Keratinocyte (primary cell): ENCODE data around the gene IARS1. TPM values are rescaled to one million over a fixed set of nuclear protein-coding genes. Genes with fewer than 3 reads are reported as not detected.

Experiments
- DNase-seq: peaks from one replicate; pipeline ENCODE4 v3.0.0-alpha.2; 2011; ENCODE audit warnings: low read depth, missing footprints, low spot score
- FAIRE-seq: peaks from 2 replicates; lab custom pipeline; 2011; peaks lifted over from hg19 to GRCh38; lab: Jason Lieb, UNC
- H2AFZ ChIP-seq: 2 replicates; pipeline ENCODE4 v1.6.0; 2012; ENCODE audit warnings: low read length, control low read depth, inconsistent platforms; ENCODE audit not compliant: control insufficient read depth
- H3K27ac ChIP-seq: 2 replicates; pipeline ENCODE4 v1.5.1; 2011; ENCODE audit warnings: low read length; ENCODE audit not compliant: control insufficient read depth, insufficient read depth
- H3K27me3 ChIP-seq: 3 replicates; pipeline ENCODE4 v1.6.0; 2011; ENCODE audit warnings: low read length; ENCODE audit not compliant: control insufficient read depth, insufficient read depth; ENCODE audit errors: extremely low read depth
- H3K36me3 ChIP-seq, 2 experiments: 2 replicates in 1 of 2; 3 replicates in 1 of 2; pipeline ENCODE4 v1.5.1; 2011; ENCODE audit warnings: low read length in 2 of 2, mild to moderate bottlenecking in 1 of 2; ENCODE audit not compliant: control insufficient read depth in 2 of 2, insufficient read depth in 2 of 2; ENCODE audit errors: extremely low read depth in 1 of 2
- H3K4me1 ChIP-seq: 3 replicates; pipeline ENCODE4 v1.5.1; 2011; ENCODE audit warnings: low read length; ENCODE audit not compliant: control insufficient read depth, insufficient read depth; ENCODE audit errors: extremely low read depth
- H3K4me2 ChIP-seq: 3 replicates; pipeline ENCODE4 v1.6.0; 2011; ENCODE audit warnings: low read depth, low read length; ENCODE audit not compliant: control insufficient read depth, insufficient read depth; ENCODE audit errors: extremely low read depth
- H3K4me3 ChIP-seq, 3 experiments: fragments of 200-600 bp in 1 of 3; sonication (generic) in 1 of 3; 2 replicates in 2 of 3; 3 replicates in 1 of 3; pipeline ENCODE4 v1.5.1; 2011 to 2016; ENCODE audit warnings: low read length in 3 of 3, mild to moderate bottlenecking in 3 of 3, control low read depth in 2 of 3, inconsistent platforms in 1 of 3, low read depth in 1 of 3, mixed read lengths in 1 of 3, mixed run types in 1 of 3, moderate library complexity in 1 of 3; ENCODE audit not compliant: control insufficient read depth in 2 of 3, insufficient read depth in 2 of 3; ENCODE audit errors: extremely low read depth in 1 of 3
- H3K79me2 ChIP-seq: 2 replicates; pipeline ENCODE4 v1.6.0; 2012; ENCODE audit warnings: low read length; ENCODE audit not compliant: control insufficient read depth, insufficient read depth
- H3K9ac ChIP-seq: 3 replicates; pipeline ENCODE4 v1.6.0; 2011; ENCODE audit warnings: low read length; ENCODE audit not compliant: control insufficient read depth, insufficient read depth; ENCODE audit errors: extremely low read depth
- H3K9me1 ChIP-seq: 3 replicates; pipeline ENCODE4 v1.6.0; 2011; ENCODE audit warnings: low read length; ENCODE audit not compliant: control insufficient read depth, insufficient read depth; ENCODE audit errors: extremely low read depth
- H3K9me3 ChIP-seq: 2 replicates; pipeline ENCODE4 v1.5.1; 2012; ENCODE audit warnings: low read depth, low read length; ENCODE audit not compliant: control insufficient read depth
- H4K20me1 ChIP-seq: 3 replicates; pipeline ENCODE4 v1.6.0; 2011; ENCODE audit warnings: low read length; ENCODE audit not compliant: control insufficient read depth, insufficient read depth; ENCODE audit errors: extremely low read depth
- CTCF ChIP-seq, 3 experiments: IDR thresholded peaks in 1 of 3; conservative IDR thresholded peaks in 1 of 3; optimal IDR thresholded peaks in 1 of 3; 2 replicates in 2 of 3; 3 replicates in 1 of 3; pipeline versions ENCODE3 to v1.5.1; 2011; ENCODE audit warnings: low read length in 3 of 3, mild to moderate bottlenecking in 3 of 3, moderate library complexity in 2 of 3, control low read depth in 1 of 3, inconsistent platforms in 1 of 3; ENCODE audit not compliant: insufficient read depth in 2 of 3; ENCODE audit errors: extremely low read depth in 1 of 3
- EZH2 ChIP-seq: IDR thresholded peaks from one replicate; pipeline ENCODE4 v1.6.1; 2012; ENCODE audit warnings: inconsistent platforms, mild to moderate bottlenecking, low read length, moderate library complexity
- dilution Hi-C: fragments of 300-500 bp; cut with MboI; formaldehyde crosslinking; loops from one replicate; pipeline ENCODE4 v1.7.0; 2020; ENCODE audit warnings: low sequenced_read_pairs; ENCODE audit not compliant: extremely low pct_ligation_motif_present
- polyA plus RNA-seq, 5 experiments: library from polyadenylated mRNA; depleted of rRNA in 3 of 5; stranded (reverse) in 3 of 5; stranded (forward) in 1 of 5; unstranded in 1 of 5; fragments of >200 nt; gene quantifications; 1 replicate in 1 of 5; 2 replicates in 3 of 5; 3 replicates in 1 of 5; pipeline versions ENCODE4 v1.2.1 to v1.2.3, GENCODE V29; 2011 to 2012; ENCODE audit warnings: missing spikeins in 2 of 5, low read depth in 1 of 5, low replicate concordance in 1 of 5

The IARS1 gene
- polyA plus RNA-seq, 1 donor (not counting 4 experiments of a cell fraction or from before 2014, with no cell fraction given): 88.4 TPM

DNA sequence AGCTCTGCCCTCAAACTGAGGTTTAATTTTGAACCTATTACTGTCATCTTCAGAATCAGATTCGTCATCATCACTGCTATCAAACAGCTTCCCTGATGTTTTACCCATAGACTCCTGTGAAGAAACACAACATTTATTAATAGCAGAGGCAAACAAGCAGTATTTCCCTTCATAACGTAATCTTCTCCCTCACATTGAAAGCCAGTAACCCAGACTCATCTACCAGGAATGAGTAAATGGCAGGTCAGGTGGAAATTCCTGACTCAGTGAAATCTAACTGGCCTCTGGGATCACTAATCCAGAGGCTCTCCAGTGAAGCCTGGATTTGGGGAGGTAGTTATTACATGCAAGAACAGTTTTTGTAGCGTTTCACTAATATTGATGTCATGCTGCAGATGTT lies 17.1 kb upstream of the IARS1 start:
- no peak overlapping the region for H2AFZ ChIP-seq
- H3K36me3 ChIP-seq: peaks cover 19 to 37% of the 10 kb centered on the region in 2 experiments
- H3K4me3 ChIP-seq: no peak overlapping the region
- H3K27ac ChIP-seq: no peak overlapping the region
- no peak overlapping the region for H3K4me2 ChIP-seq
- FAIRE-seq (no peak), DNase-seq (no peak)
- no peaks in the 10 kb centered on the region for H4K20me1 ChIP-seq
- H3K79me2 ChIP-seq: peaks cover 13% of the 10 kb centered on the region
- H3K27me3 ChIP-seq: no peaks in the 10 kb centered on the region
- dilution Hi-C loops: no loop called here
- H3K9ac ChIP-seq: no peak overlapping the region
- TF ChIP-seq EZH2 (no peak), CTCF (optimal IDR thresholded peaks at IDR 0.05 in 1 of 3, IDR thresholded peaks at IDR 0.05 in 1 of 3, conservative IDR thresholded peaks at IDR 0.05 in 1 of 3; ENCODE audit: extremely low read depth in 1 of 3, insufficient read depth in 2 of 3, low read length in 3 of 3) (no peak)
- H3K4me1 ChIP-seq: peaks cover 13% of the 10 kb centered on the region
- H3K9me3 ChIP-seq: no peaks in the 10 kb centered on the region
- H3K9me1 ChIP-seq: peaks cover 3% of the 10 kb centered on the region

GRCh38 chr9:92308893-92309292 lies 15.4 kb upstream of the IARS1 start:
- H4K20me1 ChIP-seq: no peaks in the 10 kb centered on the region
- no peak overlapping the region for H3K4me2 ChIP-seq
- FAIRE-seq (no peak), DNase-seq (no peak)
- no peak overlapping the region for H3K27ac ChIP-seq
- H2AFZ ChIP-seq: no peak overlapping the region
- peaks cover 3% of the 10 kb centered on the region for H3K9me1 ChIP-seq
- dilution Hi-C loops: no loop called here
- no peaks in the 10 kb centered on the region for H3K27me3 ChIP-seq
- H3K36me3 ChIP-seq: peaks cover 29 to 46% of the 10 kb centered on the region in 2 experiments
- H3K9ac ChIP-seq: no peak overlapping the region
- TF ChIP-seq EZH2: no peak
- no peak for TF ChIP-seq CTCF (optimal IDR thresholded peaks at IDR 0.05 in 1 of 3, IDR thresholded peaks at IDR 0.05 in 1 of 3, conservative IDR thresholded peaks at IDR 0.05 in 1 of 3; ENCODE audit: extremely low read depth in 1 of 3, insufficient read depth in 2 of 3, low read length in 3 of 3)
- peaks cover 13% of the 10 kb centered on the region for H3K79me2 ChIP-seq
- H3K4me3 ChIP-seq: no peak overlapping the region
- no peaks in the 10 kb centered on the region for H3K9me3 ChIP-seq
- peaks cover 13% of the 10 kb centered on the region for H3K4me1 ChIP-seq
